PC-9 (cell line): ENCODE results near the gene IMMP2L.

Experiments
- EZH2 ChIP-seq: fragments of 200-600 bp; sonication (generic); IDR thresholded peaks from 2 replicates; pipeline ENCODE4 v1.8.0; 2017; ENCODE audit warnings: antibody characterized with exemption, low read depth
- TF ChIP-seq, protein P1 (sequence below): fragments of 200-600 bp; sonication (generic); conservative IDR thresholded peaks from 2 replicates; pipeline ENCODE4 v1.6.1; 2017; ENCODE audit warnings: mixed run types, antibody characterized with exemption, mild to moderate bottlenecking, moderate library complexity

DNA sequence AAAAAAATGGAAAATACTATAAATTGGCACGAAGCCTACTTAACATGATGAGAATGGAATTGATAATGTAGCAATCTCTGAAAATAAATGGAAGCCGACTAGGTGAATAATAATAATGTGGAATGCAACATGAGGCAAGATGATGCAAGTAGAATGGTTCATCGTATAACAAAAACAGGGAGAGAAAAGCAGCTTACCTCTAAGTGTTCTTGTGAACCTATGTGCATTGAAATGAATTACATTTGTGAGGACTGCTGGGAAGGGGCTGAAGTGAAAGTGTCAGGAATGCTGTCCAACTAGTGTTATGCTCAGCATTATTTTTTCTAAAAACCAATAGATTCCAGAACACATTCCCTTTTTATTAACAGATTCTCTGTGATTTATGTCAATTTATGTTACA, 912.0 kb downstream of the IMMP2L start:
- TF ChIP-seq, protein P1, sequence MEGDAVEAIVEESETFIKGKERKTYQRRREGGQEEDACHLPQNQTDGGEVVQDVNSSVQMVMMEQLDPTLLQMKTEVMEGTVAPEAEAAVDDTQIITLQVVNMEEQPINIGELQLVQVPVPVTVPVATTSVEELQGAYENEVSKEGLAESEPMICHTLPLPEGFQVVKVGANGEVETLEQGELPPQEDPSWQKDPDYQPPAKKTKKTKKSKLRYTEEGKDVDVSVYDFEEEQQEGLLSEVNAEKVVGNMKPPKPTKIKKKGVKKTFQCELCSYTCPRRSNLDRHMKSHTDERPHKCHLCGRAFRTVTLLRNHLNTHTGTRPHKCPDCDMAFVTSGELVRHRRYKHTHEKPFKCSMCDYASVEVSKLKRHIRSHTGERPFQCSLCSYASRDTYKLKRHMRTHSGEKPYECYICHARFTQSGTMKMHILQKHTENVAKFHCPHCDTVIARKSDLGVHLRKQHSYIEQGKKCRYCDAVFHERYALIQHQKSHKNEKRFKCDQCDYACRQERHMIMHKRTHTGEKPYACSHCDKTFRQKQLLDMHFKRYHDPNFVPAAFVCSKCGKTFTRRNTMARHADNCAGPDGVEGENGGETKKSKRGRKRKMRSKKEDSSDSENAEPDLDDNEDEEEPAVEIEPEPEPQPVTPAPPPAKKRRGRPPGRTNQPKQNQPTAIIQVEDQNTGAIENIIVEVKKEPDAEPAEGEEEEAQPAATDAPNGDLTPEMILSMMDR: no peak
- TF ChIP-seq EZH2: no peak
